ENCODE data around the gene RBM20.
"Not testable (repeated sequence)": the region's sequence is repeated elsewhere in the genome, so short reads cannot be mapped to it uniquely, and the experiment has no call there.

RBM20 gene

GRCh38 chr10:110860576-110861241 is 216.6 kb downstream of the RBM20 start:
- DNase-seq: no peak

DNA sequence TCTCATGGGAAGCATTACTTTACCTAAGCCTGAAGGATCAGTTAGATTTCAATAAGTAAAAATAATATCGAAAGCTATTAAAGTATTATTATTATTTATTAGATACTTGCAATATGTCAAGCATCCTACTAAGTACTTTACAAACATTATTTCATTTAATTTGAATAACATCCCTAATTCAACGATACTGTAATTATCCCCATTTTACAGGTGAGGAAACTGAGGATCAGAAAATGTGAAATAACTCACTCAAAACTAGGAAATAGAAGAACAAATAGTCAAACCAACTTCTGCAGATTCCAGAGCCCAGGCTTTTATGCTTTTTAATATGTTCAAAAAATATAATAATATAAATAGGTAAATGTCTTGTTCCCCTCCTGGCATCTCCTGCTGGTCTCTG is 217.3 kb downstream of the RBM20 start:
- DNase-seq: no peak

GRCh38 chr10:110861930-110862649 is 218.0 kb downstream of the RBM20 start:
- no peak for DNase-seq

- DNase-seq: no peak
Measured at GRCh38 chr10:110862961-110863360, 218.8 kb downstream of the RBM20 start.

DNA sequence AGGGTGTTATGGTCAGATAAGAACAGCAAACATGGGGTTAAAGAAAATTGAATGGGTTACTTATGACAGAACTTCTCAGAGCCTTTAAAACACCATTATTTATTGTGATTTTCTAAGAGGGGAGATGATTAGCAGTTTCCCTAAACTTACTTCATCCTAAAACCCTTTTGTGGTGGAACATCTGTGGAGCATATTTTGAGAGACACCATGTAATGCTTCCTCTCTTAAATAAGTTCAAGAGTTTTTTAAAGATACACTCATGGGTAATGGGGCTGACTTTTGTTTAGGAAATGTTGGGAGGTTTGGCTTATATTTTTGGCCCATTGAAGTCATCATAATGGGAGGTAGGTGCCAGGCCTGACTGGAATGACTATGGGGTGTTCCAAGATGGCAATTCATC is 219.2 kb downstream of the RBM20 start:
- no peak for DNase-seq

GRCh38 chr10:110863956-110864355 is 219.8 kb downstream of the RBM20 start:
- DNase-seq: no peak

- DNase-seq: no peak
Measured at GRCh38 chr10:110864662-110865140, 220.6 kb downstream of the RBM20 start.

- DNase-seq: no peak
Measured at GRCh38 chr10:110865186-110865808, 221.2 kb downstream of the RBM20 start.

GRCh38 chr10:110865809-110866482 is 221.8 kb downstream of the RBM20 start:
- no peak for DNase-seq

DNA sequence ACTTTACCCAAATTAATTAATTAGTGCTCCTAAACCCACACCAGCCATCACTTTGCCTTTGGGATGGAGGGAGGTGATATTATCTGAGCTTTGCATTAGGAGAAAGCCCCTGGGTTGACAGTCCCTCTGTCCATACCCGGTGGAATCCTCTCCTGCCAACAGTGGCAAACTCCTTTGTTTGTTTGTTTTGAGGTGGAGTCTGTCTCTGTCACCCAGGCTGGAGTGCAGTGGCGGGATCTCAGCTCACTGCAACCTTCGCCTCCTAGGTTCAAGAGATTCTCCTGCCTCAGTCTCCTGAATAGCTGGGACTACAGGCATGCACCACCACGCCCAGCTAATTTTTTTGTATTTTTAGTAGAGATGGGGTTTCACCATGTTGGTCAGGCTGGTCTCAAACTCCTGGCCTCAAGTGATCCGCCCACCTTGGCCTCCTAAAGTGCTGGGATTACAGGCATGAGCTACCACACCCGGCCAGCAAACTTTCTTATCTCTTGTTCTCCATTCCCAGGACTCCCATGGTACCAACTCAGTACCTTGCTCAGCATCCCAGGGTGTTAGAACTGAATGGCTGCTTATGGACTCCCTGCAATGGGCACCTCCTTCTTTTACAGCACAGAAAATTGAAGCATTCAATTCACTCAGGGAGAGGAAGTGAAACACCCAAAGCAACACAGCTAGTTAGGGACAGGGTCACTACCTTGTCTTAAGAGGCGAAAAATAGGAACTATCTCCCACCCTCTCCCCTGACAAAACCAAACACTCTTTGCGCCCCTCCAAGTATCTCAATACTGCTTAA is 223.1 kb downstream of the RBM20 start:
- not testable (repeated sequence) for DNase-seq

DNA sequence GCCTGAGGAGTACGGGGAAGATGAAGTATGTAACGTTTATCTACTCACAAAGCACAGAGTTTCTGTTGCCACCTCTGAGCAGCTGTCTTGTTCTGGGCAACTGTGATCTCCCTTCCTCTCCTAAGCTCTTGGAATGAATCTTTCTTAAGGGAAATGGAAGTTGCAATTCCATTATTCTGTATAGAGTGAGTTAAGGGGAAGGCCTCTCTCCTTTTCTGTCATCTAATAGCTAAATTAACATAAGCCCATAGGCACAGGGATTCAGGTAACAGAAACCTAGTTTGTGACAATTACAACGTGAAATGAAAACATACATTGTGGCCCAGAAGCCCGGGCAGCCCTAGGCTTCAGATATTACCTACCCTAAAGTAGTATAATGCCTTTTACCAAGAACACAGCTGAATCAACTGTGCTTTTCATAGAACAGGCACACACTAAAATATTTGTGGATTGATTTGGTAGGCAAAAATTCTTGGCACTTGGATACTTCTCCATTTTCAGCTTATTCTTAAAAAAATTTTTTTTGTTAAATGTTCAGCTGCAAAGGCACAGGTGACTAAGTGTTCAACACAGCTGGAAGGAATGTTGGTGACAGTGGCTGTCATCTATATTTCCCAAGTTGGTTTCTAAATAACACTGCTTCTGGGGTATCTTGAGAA is 223.8 kb downstream of the RBM20 start:
- DNase-seq: no peak

- no peak for DNase-seq
Measured at GRCh38 chr10:110868981-110869380, 224.8 kb downstream of the RBM20 start.

- no peak for DNase-seq
Measured at GRCh38 chr10:110870823-110871297, 226.7 kb downstream of the RBM20 start.

DNA sequence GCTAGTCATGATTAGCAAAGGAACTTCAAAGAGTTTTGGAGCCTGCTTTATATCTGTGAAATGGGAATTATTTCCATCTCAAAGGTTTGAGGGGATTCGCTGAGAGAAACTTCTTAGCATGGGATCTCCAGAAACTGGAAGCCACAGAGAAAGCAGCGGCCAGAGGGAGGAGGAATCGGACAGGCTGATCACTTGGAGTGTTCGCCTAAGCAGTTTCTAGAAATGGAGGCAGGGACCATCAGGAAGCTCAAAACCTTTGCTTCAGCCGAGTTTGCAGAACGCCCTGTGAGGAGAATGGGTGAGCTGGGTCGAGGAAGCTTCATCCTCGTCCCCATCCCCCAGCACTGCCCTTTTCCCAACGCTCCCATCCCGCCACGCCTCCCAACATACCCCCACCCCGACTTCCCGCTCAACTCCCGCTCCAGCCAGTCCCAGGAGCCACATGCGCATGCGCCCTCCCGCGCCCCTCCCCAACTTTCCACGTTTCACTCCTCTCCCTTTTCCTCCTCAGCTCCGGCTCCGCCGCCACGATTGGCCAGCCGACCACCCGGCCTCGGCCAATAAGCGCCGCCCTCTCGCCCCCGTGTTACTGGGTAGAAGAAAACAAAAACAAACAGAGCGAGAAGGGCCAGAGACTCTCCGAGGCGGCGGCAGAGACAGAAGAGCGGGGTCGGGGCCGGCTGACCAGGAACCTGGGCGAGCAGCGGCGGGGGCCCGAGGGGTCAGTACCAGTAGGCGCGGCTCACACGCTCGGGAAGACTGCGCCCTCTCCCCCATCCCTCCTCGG is 227.4 kb downstream of the RBM20 start, which contains the start of gene PDCD4:
Gene PDCD4, plus strand, starts transcription at position 631 of the 787 bp plus-strand sequence. CDS start 4,100 bp downstream, outside the sequence.
- DNase-seq: peak; percentile 85 to 88

DNA sequence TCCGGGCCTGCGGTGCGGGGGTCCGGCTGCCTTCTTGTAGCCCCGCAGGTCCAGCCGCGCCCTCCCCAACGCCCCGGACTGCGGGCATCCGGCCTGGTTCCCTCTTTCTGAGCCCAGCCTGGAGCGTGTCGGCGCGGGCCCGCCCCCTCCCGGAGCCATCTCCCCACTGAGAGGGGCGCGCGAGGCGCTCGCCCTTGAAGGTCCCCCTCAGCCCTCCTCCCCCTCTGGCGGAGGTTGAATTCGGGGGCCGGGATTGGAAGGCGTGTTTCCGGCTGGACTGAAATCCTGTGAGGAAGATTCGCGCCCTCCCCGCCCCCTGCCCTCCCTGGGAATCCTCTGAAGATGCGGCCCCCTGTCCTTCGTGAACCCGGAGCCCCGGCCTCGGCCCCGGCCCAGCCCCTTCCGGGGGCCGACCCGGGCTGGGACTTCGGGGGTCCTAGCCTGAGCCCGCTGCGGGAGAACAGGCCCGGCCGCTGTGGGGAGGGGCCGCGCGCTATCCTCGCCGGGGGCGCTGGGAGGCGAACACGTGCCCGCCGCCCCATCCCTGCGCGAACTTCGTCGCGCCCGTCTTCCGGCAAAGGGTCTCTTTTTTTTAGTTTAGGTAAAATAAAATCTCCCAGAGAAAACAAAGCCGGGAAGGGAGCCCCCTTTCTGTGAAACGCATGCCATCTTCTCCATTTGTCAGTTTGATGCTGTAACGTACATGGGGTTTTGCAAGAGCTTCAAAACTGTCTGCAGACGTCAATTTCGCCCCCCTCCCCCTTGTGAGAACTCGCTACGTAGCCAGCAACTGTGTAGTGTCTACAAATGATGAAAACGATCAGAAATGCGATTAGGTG is 228.2 kb downstream of the RBM20 start:
- peak; percentile 48 to 64 for DNase-seq

DNA sequence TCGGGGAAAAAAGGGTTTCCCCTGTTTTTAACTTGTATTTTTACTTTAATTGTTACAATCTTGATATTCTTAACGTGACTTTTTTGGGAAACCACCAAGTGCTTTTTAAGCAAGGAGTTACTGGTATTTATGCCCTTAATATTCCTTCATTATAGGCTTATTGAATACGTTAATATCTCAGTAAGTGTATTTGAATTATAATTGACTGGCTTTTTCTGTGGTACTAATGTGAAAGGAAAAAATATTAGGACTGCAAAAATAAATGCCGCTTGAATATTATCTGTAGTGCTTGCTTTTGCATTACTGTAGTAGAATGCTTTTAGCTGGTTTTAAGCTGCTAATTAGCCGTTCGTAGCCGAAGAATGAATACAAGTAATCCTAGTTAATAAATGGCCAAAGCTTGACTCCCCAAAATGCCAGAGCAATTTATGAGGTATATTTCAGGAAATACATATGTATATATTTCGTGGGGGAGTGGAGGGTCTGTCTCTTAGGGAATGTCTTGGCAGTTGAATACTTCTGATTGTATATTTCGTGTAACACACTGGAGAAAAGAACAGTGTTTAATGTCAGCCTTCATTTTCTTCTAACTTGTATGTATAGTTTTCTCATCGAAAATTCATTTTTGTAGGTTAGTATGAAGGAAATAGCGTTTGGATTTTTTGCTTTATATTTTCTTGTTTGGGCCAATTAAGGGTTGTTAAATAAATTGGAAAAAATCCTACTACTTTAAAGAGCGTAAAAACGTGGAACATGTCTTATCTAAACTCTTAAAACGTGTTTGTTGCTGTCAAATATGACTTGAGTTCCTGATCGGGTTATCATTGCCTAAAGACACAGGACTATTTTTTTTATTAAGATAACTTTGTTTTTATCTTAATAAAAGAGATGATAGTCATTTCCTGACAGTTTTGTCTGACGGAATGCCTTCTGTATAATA is 229.1 kb downstream of the RBM20 start:
- DNase-seq: no peak

- DNase-seq: no peak
Measured at GRCh38 chr10:110873951-110874350, 229.8 kb downstream of the RBM20 start.

- DNase-seq: no peak
Measured at GRCh38 chr10:110876000-110876399, 231.9 kb downstream of the RBM20 start.

GRCh38 chr10:110876788-110877187 is 232.7 kb downstream of the RBM20 start:
- no peak for DNase-seq

All from NCI-H1930 (cell line).